Activated T-cell treated with anti-CD3 and anti-CD28 coated beads, Interleukin-2, amount 50 U/mL, for 1 hour (primary cell): ENCODE data around the gene SCFD2.
"Not testable (repeated sequence)": the region's sequence is repeated elsewhere in the genome, so short reads cannot be mapped to it uniquely, and the experiment has no call there.

Source experiments
- DNase-seq: peaks from one replicate; pipeline ENCODE4 v3.0.0-alpha.2; 2020

SCFD2 gene

DNA sequence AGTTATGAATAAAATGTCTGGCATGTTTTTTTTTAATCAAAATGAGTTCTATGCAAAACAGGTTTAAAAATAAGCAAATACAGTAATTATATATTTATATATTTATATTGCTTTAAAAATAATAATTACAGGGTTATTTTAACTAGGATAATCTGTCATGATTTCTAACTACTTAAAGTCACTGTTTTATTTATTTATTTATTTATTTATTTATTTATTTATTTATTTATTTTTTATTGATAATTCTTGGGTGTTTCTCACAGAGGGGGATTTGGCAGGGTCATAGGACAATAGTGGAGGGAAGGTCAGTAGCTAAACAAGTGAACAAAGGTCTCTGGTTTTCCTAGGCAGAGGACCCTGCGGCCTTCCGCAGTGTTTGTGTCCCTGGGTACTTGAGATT, 129.2 kb downstream of the SCFD2 start:
- not testable (repeated sequence) for DNase-seq

DNA sequence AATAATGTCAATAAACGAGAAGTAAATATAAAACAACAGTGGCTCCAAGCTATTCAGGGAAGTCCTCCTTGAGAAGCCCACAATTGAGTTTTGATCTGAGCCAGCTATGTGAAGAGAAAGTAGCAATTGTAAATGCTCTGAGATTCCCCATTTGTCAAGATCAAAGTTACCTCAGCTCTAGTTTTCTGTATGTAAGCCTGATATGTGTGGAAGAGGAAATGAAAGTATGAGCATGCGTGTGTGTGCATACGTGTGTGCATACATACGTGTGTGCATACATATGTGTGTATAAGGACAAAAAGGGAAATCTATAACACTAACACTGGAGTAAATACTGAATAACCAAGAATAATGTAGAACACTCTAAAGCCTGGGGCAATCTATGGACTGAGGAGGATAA, 130.3 kb downstream of the SCFD2 start:
- no peak for DNase-seq

DNA sequence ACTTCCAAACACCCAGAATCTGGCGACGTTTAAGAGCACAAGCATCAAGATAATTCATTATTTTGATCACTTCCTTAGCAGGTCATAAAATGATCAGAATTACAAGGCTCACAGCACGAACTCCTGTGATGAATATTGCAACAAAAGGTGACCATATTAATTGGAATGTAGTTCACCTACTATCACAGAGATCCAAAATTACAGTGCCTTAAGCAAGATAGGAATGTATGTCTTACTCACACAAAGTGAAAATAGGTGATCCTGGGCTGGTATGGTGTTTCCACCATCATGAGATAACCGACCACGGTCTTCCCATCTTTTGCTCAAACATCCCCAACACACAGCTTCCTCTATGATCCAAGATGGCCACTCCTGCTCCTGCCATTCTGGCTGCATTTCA, 131.2 kb downstream of the SCFD2 start:
- no peak for DNase-seq

DNA sequence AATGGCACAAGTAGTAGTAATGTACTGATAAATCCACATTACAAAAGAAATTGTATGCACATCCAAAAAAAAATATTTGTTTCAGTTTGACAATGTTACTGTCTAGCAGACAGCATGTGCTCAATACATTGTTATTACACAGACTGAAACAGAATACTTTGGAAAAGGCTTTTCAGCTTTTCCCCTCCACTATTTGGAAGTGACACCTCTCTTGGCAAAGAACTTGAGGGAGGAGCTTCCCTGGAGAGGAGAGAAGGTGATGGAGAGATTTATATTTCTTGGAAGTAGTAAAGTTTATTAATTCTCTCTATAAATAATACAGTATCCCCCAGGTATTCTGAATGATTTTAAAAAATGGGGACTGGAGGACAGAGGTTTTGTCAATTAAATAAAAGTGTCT, 131.8 kb downstream of the SCFD2 start:
- no peak for DNase-seq

DNA sequence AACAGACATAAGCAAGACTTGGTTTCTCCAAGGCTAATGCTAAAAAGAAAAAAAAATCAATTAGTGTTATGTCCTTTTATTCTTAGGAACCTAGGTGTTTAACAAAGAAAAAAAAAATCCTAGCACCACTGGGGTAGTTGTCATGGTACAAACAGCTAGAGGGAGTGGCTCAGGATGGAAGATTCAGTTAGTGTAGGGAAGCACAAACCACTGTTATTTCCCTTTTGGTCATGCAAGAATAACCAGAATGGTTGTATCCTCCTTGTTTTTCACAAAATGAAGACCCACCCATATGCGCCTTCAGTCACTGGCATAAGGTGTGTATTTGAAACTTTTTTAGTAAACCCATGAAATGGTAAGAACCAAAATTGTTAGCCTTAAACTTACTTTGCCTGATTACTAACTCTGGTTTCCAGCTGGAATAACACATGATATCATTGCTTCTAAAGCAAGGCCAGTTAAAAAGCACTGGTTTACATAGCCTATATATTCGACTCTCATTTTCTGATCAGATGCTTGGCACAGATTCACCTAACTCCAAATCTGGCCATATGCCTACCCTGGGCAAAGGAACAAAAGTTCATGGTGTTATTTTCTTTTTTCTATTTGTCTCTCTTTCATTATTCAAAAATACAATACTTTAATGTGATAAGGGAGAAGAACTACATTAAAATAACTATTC, 132.6 kb downstream of the SCFD2 start:
- no peak for DNase-seq

DNA sequence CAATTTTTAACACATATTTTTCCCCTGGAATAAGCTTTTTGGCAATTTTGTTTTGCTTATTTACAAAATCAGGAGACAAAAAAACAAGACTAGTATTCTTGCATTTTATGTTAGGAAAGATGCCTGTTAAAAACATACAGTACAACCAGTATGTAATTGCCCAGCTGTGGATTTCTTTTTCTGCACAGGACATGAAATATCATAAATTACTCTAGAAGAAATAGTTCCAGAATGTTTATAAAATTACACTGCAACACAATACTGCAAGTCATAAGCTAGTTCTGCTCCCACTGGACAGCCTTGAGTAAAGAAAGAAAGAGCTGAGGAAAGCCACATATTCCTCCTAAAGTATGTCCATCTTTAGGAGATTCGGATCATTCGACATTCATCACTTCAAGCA, 133.5 kb downstream of the SCFD2 start:
- DNase-seq: no peak

DNA sequence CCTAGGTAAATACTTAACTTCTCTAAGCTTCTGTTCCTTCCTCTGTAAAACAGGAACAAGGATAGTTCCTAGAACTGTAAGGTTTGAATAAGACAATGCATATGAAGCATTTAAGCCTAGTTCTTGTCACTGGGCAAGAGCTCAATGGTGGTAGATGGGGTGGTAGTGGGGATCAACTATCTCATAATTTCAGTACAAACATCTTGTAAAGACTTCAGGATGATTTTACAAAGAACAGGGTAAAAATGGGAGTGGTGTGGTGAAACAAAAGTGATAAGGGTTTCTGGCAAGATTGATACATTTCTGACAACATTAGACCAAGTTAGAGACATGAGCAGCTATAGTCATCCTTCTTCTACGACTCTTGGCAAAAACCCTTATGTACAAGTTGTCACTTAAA, 137.8 kb downstream of the SCFD2 start:
- no peak for DNase-seq

DNA sequence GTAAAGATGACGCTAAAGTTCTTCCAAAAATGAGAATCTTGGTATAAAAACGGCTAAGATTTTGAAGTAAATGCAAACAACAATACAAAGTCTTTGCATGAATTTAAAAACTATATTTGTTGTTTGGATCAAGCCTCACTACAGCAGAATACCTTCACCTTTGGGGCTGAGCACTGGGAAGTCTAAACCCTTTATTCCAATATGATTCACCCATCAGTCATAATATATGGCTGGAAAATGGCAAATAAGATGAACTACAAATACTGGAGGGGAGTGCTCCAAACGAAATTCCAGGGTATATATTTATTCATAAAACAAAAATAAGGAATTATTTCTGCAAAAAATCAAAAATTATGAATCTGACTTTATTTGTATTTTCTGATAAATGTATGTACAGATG, 138.4 kb downstream of the SCFD2 start:
- no peak for DNase-seq

DNA sequence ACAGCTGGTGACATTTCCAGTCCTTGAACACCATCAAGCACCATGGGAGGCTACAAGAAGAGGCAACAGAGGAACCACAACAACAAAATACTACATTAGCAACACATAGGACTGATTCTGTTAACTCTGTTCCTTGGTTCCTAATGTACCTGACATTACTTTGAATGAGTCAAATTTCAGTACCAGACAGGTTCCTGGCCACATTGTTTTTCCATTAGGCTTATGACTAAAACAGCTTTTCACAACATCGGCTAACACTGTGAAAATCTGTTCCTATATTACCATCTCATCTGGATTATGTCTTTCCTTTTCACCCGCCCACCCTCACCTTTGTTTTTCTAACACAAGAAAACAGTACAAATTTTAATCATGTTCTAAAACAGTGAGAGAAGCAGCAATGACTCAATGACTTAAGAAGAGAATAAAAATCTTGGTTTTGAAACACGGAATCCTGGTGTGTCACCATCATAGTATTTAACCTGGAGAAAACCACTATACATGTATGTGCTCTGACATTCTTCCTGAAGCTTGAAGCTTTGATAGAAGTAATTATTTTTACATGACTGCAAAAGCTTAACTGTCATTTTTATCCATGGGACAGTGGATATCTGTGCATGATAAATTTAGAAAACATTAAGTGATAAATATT, 143.9 kb downstream of the SCFD2 start:
- no peak for DNase-seq

DNA sequence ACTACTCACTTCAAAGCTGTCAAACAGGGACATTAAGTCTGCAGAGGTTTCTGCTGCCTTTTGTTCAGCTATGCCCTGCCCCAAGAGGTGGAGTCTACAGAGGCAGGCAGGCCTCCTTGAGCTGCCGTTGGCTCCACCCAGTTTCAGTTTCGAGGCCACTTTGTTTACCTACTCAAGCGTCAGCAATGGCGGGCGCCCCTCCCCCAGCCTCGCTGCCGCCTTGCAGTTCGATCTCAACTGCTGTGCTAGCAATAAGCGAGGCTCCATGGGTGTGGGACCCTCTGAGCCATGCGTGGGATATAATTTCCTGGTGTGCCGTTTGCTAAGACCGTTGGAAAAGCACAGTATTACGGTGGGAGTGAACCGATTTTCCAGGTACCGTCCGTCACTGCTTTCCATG, 146.7 kb downstream of the SCFD2 start:
- DNase-seq: not testable (repeated sequence)

DNA sequence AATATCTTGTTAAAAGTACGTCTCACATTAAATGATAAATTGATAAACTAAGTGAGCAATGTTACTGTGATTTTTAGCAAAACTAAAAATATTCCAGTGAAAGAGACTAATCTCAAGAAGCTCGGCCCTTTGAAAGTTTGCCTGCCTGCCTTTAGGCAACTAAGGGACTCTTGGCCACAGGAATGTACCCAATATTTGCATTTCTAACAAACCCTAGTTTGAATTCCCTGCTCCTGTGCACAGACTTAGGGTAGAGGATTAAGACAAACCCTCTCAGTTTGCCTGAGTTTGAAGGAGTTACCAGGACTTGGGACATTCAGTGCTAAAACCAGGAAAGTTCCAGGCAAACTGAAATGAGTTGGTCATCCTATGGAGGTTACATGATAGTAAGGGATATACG, 157.1 kb downstream of the SCFD2 start:
- no peak for DNase-seq

DNA sequence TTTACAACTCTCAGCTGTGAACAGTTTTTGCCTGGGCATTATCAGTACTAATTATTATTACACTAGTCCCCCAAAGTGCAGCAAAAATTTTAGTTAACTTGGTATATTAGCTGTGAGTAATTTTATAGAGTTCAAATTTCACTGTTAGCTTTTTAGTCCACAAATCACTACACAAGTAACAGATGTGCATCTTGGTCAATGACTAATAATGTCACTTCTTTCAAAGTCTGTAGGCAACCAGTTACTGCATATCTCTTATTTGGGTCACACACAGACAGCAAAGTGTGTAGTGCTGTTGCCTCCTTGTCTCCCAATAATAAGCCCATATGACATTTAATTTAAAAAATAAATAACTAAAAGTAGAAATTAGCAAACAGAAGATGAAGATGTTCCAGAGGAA, 159.9 kb downstream of the SCFD2 start:
- DNase-seq: no peak

DNA sequence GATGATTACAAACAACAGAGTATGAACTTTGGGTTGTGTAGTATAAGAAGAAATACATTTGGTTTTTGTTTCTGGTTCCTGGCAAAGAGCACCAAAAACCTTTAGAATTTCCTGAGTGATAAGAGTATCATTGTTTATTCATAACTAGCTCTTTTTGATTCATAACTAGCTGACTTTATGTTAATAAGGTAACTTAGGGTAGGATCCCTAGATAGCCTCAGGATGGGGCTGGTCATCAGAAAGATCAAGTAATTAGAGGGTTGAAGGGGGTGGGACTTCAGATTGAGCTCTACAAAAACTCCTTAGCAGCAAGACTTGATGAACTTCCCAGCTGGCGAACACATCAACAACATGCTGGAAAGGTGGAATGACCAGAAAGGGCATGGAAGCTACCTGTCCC, 166.5 kb downstream of the SCFD2 start:
- DNase-seq: no peak

DNA sequence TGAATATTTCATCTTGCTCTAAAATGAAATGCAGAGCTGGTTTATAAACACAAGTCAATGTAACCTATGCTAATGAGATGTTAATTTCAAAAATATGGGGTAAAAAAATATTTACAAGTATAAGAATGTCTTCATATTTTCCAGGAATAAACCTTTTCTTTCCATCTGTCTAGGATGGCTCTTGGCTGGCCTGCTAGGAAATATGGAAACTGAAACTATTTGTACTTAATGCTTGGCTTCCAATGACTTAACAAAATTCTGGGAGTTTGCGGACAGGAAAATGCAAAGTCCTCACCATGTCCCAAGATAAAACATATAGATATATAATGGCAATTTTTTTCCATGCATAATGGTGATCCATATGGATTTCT, 168.1 kb downstream of the SCFD2 start:
- no peak for DNase-seq

DNA sequence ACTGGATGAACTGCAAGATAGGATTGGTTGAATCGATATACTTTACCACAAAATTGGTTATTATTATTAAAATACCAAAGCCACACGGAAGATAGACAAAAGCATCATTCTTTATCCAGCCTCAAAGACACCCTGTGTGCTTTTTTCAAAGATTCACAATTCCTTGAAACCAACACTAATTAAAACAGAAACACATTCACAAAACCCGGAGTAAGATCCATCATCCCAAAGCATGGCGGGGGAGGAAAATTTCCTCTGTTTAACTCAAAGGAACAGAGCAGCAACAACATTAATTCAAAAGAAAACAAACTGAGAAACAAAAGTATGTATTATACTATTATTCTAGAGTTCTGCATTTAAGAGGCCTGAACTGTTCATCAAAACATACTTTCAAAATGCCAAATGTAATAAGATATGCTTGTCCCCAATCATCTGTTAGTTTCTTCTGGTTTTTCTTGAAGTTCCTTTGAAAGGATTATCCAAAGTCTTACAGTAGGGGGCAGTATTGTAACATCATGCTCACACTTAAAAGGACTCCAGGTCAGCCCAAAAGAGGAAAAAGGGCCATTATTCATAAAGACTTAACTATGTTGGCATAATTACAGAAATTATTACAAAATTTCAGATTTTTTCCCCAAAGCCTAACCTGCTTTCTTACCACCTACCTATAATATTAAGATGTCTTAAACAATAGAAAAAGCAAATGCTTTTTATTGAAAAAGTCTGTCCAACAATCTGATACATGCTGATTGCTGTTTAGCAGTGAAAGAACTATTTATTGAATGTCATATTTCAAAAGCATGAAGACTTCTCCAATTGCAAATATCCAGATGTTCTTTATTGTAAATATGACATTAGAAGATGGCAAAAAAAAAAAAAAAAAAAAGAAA, 168.7 kb downstream of the SCFD2 start:
- no peak for DNase-seq

DNA sequence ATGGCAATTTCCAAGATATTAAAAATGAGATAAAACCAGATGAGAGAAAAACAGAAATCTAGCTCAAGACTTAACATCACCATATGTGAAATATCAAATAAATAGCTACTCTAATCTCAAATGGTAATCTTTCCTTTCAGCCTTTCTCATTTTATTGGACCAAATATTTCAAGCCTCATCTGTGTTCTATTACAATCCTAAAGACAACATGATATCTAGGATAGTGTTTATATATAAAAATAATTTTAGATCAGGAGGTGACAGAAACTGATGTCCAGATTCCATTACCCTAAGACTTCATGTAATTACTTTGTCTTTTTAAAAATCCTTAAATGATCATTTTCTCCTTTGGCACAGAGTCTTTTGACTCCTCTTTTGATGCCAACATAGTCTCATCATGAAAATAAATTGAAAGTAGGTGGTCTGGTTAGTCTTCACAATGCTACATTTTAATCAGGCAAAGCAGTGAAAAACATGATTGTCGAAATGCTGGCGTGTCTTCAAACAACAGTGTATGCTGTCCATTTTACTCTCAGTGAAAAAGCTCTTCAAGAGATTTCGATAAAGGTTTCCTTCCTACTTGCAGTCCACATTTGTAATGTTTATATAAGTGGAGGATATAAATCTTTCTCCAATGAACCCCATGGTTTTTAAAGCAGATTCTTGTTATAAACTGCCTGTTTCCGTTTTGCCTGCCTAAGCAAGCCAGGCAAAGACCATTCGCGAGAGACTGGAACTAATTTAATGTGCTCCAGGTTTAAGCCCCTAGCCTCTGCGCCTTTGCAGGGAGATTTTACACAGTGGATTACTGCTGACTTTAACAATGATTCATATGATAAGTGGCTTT, 169.8 kb downstream of the SCFD2 start:
- DNase-seq: no peak

DNA sequence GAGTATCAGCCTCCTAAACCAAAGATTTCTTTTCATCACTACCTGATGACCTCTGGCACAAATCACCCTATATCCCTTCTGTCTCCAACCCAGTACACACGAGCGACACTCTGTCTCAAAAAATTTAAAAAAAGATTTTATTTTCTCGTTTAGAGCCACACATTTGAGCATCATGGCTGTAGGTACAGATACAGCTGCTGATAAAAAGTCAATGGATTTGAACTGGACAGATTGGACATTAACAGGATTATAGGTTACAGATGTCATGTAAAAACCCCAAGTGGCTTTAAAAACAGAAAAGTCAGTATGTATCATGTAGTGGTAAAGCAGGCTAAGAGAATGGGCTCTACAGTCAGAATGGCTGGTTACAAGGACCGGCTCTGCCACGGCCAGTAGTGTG, 171.1 kb downstream of the SCFD2 start:
- no peak for DNase-seq

DNA sequence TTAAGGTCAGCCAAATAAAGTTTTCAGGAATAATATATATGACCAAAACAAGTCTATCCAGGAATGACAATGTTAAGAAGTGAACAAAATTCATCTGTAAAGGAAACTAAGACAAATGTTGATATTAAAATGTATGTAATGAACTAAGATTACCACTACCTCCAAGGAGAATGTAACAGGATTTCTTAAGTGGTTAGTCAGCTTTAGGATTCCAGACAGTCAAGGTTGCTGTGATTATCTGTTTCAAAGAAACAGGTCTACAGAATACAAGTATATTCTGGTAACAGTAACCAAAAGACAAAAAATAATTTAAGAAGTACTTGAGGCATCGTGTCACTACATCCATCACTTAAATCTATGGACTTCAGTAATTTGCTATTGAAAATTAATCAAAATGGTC, 172.8 kb downstream of the SCFD2 start:
- DNase-seq: no peak

DNA sequence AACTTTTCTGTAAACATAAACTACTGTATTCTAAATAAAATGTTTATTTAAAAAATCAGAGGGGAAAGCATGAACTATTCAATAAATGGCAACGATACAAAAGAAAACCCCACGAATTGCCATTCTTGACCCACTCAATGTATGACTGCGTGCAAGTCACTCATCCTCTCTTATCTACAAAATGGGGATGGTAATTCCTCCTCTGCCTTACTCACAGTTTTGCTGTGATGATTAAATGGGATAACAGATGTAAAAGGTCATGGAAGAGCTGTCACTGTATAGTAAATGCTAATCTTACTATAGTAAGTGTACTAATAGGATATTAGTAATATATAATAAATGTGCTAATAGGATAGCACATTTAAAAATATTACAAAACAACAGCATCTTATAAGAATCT, 173.4 kb downstream of the SCFD2 start:
- no peak for DNase-seq

DNA sequence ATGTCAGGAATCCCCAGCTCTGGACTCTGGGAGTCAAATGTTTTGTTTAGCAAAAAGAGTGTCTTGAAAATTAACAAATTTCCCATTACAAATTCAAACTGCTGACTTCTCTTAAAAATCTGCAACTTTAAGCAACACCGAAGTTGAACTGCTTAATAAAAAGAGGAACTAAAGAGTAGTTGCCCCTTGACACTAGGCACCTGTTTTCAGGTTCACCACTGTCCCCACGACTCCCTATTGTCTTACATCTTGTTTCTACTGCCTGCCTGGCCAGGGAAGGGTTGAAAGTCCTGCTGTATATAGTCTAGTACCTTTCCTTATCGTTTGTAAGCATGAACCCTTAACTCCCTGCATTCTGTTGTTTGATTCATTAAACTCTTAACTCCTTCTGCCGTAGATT, 173.9 kb downstream of the SCFD2 start:
- no peak for DNase-seq

DNA sequence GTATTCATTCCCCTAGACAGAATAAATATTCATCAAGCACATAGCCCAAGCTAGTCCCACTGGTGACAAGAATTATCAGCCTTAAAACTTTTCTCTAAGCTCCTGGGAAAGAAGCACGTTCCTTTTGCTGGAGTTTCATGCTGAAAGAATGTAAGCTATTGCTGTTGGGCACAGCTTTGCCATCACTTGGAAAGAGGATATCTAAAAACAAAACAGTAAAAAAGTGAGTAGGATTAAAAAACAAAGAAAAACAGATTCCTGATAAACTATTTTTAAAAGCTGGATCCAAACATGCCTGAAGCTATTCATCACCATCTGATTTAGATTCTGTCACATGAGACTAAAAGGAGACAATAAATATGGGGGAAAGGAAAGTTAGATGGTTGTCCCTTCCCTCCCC, 176.8 kb downstream of the SCFD2 start:
- no peak for DNase-seq

DNA sequence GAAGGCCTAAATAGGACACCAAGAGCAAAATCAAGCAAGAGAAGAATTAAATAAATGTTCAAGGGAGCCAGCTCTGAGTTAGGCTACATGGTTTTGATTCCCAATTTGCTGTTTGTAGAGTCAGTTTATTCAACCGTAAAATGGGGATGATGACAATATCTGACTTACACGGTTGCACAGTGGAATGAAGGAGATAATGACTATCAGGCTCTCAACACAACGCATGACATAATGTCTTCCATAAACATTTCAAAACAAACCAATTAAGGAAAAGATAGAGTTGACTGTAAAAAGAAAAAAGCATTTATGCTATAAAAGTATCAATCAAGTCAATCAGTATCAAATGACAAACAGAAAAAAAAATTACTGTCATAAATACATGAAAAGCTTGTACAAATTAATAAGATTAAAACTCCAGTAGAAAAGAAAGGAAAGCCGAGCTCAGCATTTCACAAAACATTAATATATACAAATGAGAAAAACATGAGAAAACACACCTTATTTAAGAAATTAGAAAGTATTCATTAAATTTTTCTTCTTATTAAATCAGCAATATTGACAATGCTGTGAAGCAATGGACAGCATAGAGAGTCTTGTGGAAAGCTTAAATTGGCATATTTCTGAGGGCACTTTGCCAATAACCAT, 179.0 kb downstream of the SCFD2 start:
- DNase-seq: no peak
